CD4-positive, alpha-beta T cell treated with Interleukin-15 for 4 hours (primary cell): ENCODE results near the gene GNA14.
"Not testable (repeated sequence)": the region's sequence is repeated elsewhere in the genome, so short reads cannot be mapped to it uniquely, and the experiment has no call there.

Source experiments
- DNase-seq: peaks from one replicate; pipeline ENCODE4 v3.0.0-alpha.2; 2020; ENCODE audit warnings: low spot score

The GNA14 gene

GRCh38 chr9:77449240-77450084 is 198.7 kb downstream of the GNA14 start:
- DNase-seq: no peak

- no peak for DNase-seq
Measured at GRCh38 chr9:77447646-77448045, 200.5 kb downstream of the GNA14 start.

DNA sequence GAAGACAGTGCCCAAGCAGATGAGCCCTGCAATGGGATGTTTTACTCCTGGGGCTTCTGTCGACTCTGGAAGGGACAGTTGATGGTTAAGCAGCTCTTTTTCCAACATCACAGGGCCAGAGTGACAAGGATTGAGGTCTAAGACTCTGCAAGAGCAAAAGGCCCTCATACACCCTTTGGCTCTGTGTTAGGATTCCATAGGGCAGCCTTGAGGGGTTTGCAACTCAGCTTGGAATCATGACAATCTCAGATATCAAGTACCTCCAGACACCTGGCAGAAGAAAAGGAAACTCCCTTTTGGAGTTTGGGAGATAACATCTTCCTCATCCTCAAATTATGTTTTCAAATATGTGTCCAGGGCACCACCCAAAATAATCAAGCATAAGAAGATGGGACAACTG is 205.7 kb downstream of the GNA14 start:
- no peak for DNase-seq

DNA sequence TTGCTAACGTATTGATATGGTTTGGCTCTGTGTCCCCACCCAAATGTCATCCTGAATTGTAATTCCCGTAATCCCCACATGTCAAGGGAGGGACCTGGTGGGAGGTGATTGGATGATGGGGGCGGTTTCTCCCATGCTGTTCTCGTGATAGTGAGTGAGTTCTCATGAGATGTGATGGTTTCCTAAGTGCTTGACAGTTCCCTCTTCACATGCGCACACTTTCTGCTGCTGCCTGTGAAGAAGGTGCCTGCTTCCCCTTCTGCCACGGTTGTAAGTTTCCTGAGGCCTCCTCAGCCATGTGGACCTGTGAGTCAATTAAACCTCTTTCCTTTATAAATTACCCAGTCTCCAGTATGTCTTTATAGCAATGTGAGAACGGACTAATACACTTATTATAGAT is 207.0 kb downstream of the GNA14 start:
- DNase-seq: not testable (repeated sequence)

DNA sequence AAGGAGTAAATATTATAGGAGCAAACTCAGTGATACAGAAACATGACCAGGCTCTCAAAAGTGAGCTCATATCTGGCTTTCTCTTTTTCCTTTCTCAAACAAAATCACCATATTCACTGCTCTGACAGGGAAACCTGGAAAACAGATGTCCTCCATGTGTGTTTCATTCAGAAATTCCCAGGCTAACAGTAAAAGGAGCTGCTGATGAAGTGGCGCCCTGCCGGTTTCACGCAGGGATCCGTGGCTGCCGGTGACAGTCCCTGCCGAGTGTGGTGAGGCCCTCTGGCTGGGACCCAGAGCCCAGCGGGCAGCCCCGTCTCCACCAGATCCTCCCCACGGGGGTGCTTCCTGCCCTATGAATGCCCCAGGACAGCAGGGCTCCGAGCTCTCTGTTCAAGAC is 208.1 kb downstream of the GNA14 start:
- no peak for DNase-seq

DNA sequence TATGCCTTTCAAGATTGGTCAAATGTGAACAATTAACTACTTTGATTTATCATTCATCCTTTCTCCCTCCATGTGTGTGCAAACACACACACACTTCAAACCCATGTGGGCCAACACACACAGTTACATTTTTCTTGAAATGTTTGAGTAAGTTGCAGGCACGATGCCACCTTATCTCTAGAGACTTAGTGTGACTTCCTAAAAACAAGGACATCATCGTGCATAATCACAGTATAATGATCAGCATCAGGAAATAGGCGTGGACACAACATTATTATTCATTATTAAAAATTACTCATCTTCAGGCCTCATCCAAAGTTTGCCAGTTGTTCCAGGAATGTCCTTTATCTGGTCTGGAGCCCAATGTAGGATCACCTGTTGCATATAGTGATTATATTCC is 209.5 kb downstream of the GNA14 start:
- no peak for DNase-seq

DNA sequence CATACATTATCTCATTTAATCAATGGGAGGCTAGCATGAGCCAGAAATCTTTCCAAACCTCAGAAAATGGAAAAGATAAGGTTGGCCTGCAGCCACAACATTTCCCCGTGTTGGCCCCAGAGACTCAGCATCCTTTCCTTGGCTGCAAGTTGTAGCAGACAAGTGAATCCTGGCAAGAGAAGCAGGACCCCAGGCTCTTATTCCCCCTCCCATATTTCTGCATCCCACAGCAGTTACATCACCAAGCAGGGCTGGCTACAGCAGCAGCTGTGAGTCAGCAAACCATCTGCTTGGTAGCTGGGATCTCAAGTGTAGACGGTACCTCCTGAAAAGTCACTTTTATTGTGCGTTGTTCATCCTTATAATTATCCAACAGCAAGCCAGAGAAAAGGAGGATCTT is 212.4 kb downstream of the GNA14 start:
- no peak for DNase-seq

DNA sequence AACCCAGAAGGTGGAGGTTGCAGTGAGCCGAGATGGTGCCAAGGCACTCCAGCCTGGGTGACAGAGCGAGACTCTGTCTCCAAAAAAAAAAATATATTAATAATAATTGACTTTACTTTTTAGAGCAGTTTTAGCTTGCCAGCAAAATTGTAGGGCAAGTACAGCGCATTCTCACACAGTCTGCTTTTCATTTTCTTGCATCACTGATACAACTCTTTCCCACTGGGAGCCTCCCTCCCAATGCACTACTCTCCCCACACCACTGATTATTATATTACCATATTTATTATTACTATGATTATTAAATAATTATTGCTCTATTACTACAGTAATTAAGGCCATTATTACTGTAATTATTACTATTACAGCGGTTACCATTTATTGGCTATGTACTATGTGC is 212.8 kb downstream of the GNA14 start:
- no peak for DNase-seq

GRCh38 chr9:77433675-77434445 is 214.3 kb downstream of the GNA14 start:
- DNase-seq: peak; percentile 33

DNA sequence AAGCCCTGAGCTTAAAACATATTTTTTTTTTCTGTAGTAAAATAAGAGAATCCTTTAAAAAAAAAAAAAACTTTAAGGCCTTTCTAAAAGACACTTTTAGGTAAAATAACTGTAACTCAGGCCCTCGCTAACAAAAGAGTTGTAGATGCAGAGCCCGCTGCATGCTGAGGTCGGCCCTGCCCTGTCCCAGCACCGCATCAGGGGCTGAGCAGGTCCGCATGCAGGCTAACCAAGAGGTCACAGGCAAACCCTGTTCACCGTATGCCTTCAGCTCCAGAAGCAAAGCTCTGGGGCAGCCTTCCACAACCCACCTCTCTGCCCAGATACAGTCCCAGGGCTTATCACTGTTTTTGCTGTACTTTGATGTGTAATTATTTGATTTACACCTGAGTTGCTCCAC is 216.1 kb downstream of the GNA14 start:
- DNase-seq: no peak

DNA sequence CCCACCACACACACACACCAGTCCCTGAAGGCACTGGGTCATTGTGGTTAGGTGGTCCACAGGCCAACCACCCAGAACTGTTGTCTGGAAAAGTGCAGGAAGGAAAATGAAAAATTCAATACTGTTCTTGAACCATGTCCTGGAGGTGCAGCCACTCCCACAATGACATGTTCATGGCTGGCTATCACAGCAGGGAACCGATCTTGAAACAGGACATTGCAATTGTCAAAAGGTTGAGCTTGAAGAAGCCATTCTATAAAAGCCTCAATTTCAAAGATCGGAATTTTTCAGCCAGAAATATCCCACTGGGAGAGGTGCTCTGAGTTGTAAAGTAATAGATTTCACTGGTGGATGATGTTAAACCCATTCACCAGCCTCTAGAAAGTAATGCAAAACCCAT is 218.2 kb downstream of the GNA14 start:
- no peak for DNase-seq

DNA sequence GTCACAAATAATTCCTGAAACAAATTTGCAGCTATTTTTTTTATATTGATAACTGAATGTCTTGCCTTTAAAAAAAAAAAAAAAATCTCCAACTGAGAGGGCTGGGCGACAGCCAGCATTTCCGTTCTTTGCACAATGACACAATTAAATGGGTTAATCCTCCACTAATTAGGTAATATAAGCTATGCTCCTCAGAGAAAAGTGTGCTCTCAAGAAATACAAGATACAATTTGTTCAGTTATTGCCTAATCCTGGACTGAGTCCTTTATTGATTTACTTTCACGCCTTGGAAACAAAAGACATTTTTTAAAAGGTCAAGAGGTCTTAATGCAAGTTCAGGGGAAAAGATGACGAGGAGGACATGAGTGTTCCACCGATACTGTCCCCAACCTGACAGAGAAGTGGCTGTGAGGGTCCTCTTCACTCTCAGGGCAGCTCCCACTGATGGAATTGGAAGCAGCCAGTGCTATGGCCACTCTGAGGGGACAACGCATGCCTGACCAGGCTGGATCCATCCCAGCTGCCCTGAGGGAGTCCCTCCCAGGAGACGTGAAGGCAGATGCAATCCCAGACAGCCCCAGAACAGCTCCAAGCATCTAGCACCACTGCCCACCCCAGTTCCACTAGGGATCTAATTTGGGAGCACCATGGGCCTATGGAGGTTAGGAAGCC is 220.7 kb downstream of the GNA14 start:
- no peak for DNase-seq

DNA sequence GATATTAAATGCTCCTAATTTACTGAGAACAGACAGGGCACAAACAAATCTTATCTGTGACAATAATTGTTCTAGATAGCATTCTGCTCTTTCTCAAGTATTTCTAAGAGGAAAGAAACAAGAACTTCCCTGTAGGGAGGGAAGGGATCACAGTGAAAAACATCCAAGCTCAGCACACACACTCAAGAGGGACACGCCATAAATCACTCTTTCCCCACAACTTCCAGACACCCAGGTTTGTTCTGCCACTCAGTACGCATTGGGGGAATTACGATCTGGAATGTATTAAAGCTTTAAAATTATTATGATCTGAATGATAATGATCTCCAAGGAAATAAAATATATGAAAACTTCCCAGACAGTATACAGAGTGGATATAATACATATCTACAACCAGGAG is 221.4 kb downstream of the GNA14 start:
- DNase-seq: no peak

- DNase-seq: no peak
Measured at GRCh38 chr9:77424993-77425392, 223.1 kb downstream of the GNA14 start.

GRCh38 chr9:77423841-77424240 is 224.3 kb downstream of the GNA14 start:
- DNase-seq: no peak

DNA sequence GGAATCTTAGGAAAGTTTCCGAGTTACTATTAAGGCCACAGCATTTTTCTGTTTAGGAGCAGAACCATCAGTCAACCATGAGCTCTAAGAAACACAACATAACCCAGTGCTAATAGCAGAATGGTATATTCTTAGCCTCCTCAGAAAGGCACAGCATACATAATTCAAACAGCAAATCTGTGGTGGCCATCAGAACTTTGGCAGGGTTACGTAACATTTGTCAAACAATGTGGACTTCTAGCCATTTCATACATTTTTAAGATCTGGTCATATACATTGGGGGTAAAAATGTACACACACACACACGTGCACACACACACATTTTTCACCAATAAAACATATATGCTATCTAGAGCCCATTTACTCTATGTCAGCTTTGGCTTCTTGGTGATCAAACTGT is 225.2 kb downstream of the GNA14 start:
- no peak for DNase-seq

DNA sequence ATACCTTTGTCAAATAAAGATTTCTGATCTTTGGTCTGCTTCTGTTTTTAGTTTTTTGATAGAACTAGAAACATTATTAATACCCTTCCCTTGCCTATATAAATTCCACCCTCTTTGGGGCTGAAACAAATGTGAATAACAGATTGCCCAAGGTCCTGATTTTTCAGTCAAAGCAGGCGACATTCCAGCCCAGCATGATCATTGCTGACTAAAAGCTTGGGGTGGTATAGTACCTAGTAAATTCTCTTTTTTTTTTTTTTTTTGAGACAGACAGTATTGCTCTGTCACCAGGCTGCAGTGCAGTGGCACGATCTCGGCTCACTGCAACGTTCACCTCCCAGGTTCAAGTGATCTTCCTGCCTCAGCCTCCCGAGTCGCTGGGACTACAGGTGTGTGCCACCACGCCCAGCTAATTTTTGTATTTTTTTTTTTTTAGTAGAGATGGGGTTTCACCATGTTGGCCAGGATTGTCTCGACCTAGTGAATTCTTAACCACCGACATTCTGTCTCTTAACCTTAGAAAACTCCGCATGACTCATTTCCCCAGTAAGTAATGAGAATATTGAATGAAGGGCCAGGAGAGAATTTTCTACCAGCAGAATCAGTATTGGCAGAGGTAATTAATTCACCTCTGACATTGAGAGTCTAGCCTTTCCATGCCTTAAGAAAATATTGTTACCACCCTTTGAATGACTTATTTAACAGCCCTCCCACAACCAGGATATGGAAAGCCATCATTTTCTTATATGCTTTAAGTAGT is 226.4 kb downstream of the GNA14 start:
- DNase-seq: no peak

GRCh38 chr9:77420641-77421040 is 227.5 kb downstream of the GNA14 start:
- no peak for DNase-seq

DNA sequence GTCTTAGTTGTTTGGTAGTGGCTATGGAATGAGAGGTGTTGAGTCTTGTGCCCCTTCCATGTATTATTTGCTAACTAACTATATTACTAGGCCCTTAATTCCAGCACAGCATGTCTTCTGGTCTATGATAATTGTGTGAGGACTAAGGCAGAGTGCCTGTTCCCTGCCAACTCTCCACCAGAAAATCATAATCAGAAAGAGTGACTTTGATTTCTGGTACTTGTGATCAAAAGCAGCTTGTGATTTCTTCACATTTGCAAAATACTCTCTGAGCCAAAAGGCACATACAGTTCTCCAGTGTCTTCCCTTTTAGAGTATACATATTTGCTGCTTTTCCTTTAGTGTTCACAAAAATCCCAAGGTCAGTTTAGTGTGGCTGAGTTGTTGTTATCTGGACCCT is 229.9 kb downstream of the GNA14 start:
- DNase-seq: no peak

DNA sequence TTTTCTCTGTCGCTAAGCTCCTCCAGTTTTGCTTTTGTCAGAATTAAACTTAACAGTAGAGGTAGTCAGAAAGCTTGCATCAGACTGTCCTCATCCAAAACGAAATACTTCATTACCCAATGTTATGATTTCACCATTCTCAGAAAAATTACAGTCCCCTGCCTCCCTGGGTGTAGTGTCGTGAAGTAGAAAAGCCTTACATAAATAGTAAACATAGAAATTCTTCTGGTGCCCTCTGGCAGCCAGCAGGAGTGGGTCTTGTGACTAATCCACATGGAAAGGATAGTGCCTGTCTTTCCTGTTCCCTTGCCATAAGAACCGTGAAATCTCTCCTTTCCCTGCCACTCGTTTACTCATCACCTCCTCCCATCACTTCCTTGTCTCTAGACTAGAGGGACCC is 230.6 kb downstream of the GNA14 start:
- no peak for DNase-seq

GRCh38 chr9:77408521-77408920 is 239.6 kb downstream of the GNA14 start:
- not testable (repeated sequence) for DNase-seq

DNA sequence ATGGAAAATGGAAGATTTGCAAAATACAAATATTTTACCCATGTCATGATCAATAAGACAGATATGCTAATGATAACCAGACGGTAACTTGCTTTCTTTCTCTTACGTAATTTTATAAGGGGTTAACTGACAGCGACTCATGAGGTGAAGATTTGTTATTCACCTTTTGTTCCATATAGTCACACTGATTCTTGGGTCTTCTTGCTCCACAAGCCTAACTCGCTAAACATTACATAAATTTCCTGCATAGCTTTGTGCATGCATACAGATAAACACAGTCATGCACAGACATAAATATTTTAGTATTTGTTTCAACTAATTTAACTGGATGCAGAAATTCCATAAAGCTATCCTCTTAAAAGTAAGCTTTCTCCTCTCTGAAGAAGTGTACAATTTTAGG is 244.9 kb downstream of the GNA14 start:
- no peak for DNase-seq
